Esophagus muscularis mucosa (tissue), 4 donors: ENCODE results near the gene TAF10. TPM values are rescaled to one million over a fixed set of nuclear protein-coding genes. Genes with fewer than 3 reads are reported as not detected.
A peak's percentile ranks its signal among the peaks of the same experiment; 100 is the strongest.

Source experiments
- DNase-seq: peaks from one replicate; pipeline ENCODE4 v3.0.0-alpha.2; 2017; ENCODE audit errors: extremely low spot score
- H3K27ac ChIP-seq, 4 donors: fragments of 200-600 bp; sonication (generic); replicated peaks in 1 of 4; 1 replicate in 3 of 4; 2 replicates in 1 of 4; pipeline ENCODE4 v1.5.1; 2016 to 2019; ENCODE audit warnings: mild to moderate bottlenecking in 1 of 4
- H3K27me3 ChIP-seq, 4 donors: fragments of 200-600 bp; sonication (generic); one replicate each; pipeline versions ENCODE4 v1.5.1 to v1.6.0; 2016 to 2019
- H3K36me3 ChIP-seq, 4 donors: fragments of 200-600 bp; sonication (generic); one replicate each; pipeline ENCODE4 v1.5.1; 2016 to 2019
- H3K4me1 ChIP-seq, 4 donors: fragments of 200-600 bp; sonication (generic); one replicate each; pipeline ENCODE4 v1.5.1; 2016 to 2019
- H3K4me3 ChIP-seq, 4 donors: fragments of 200-600 bp; sonication (generic); 1 replicate in 2 of 4; 2 replicates in 2 of 4; pipeline ENCODE4 v1.5.1; 2016 to 2019; ENCODE audit warnings: mild to moderate bottlenecking in 4 of 4, moderate library complexity in 1 of 4
- H3K9me3 ChIP-seq, 4 donors: fragments of 200-600 bp; sonication (generic); 1 replicate in 3 of 4; 2 replicates in 1 of 4; pipeline ENCODE4 v1.5.1; 2016 to 2019
- EP300 ChIP-seq: sonication (generic); formaldehyde crosslinking; IDR thresholded peaks from one replicate; pipeline ENCODE4 v1.6.1; 2017; ENCODE audit warnings: antibody characterized with exemption
- POLR2A ChIP-seq: fragments of 450-650 bp; IDR thresholded peaks from one replicate; pipeline ENCODE4 v1.6.1; 2017; ENCODE audit warnings: antibody characterized with exemption, moderate library complexity, mild to moderate bottlenecking, low read depth
- POLR2AphosphoS5 ChIP-seq, 2 donors: sonication (generic); formaldehyde crosslinking; IDR thresholded peaks; one replicate each; pipeline ENCODE4 v1.6.1; 2017; ENCODE audit warnings: antibody characterized with exemption in 2 of 2
- WGBS: methylation state at CpG from one replicate; pipeline ENCODE4 v1.1.5; 2018; 5-methylcytosine and 5-hydroxymethylcytosine counted together
- intact Hi-C: fragments of 100-400 bp; cut with DNase I; formaldehyde crosslinking; loops from one replicate; pipeline ENCODE4 v1.15.1; 2023
- total RNA-seq, 4 donors: library from RNA; depleted of rRNA; stranded (reverse); fragments of >200 nt; gene quantifications; one replicate each; pipeline versions ENCODE4 v1.1.0 to v1.2.1, GENCODE V29; 2016
- TF ChIP-seq, protein P1 (sequence below), 3 experiments: fragments of 200-600 bp in 2 of 3; fragments of 450-650 bp in 1 of 3; sonication (generic) in 2 of 3; IDR thresholded peaks; one replicate each; pipeline ENCODE4 v1.5.1; 2017 to 2019; ENCODE audit warnings: antibody characterized with exemption in 3 of 3, mild to moderate bottlenecking in 2 of 3, moderate library complexity in 1 of 3

Gene TAF10
- total RNA-seq, 4 donors from 2014 or later, result 24.2 to 51.1 (median 43.4) TPM

DNA sequence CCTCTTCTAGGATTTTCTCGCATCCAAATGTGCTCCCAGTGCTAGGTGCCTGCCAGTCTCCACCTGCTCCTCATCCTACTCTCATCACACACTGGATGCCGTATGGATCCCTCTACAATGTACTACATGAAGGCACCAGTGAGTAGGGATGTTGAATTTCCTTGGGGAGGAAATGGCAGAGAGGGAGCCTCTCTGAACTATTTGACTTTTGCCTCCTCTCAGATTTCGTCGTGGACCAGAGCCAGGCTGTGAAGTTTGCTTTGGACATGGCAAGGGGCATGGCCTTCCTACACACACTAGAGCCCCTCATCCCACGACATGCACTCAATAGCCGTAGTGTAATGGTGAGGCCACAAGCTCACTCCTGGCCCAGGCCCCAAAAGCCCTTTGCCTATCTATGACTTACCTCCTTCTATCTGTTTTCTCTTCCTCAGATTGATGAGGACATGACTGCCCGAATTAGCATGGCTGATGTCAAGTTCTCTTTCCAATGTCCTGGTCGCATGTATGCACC, 2.5 kb downstream of the TAF10 start:
- peaks cover 30 to 47% (median 42%) of the 10 kb centered on the region in 4 donors for H3K36me3 ChIP-seq
- peak overlapping the region; percentile 97 to 98 (median 98) for H3K27ac ChIP-seq
- TF ChIP-seq POLR2A, result no peak
- TF ChIP-seq EP300, result no peak
- TF ChIP-seq POLR2AphosphoS5 (IDR thresholded peaks at IDR 0.05), result no peak
- TF ChIP-seq, protein P1, sequence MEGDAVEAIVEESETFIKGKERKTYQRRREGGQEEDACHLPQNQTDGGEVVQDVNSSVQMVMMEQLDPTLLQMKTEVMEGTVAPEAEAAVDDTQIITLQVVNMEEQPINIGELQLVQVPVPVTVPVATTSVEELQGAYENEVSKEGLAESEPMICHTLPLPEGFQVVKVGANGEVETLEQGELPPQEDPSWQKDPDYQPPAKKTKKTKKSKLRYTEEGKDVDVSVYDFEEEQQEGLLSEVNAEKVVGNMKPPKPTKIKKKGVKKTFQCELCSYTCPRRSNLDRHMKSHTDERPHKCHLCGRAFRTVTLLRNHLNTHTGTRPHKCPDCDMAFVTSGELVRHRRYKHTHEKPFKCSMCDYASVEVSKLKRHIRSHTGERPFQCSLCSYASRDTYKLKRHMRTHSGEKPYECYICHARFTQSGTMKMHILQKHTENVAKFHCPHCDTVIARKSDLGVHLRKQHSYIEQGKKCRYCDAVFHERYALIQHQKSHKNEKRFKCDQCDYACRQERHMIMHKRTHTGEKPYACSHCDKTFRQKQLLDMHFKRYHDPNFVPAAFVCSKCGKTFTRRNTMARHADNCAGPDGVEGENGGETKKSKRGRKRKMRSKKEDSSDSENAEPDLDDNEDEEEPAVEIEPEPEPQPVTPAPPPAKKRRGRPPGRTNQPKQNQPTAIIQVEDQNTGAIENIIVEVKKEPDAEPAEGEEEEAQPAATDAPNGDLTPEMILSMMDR (IDR thresholded peaks at IDR 0.05), result no peak
- DNase-seq, result no peak
- no peak overlapping the region for H3K4me3 ChIP-seq
- no peaks in the 10 kb centered on the region for H3K9me3 ChIP-seq
- 68% methylated on average over 4 of the region's 8 CpGs for WGBS
- peaks cover 62 to 88% (median 82%) of the 10 kb centered on the region in 4 donors for H3K4me1 ChIP-seq
- intact Hi-C loops, result loop anchor here (10.0 kb wide), 2 partner anchors 135 to 215 kb away; partner anchors contain the start of genes SMPD1 and TRIM3
- no peaks in the 10 kb centered on the region for H3K27me3 ChIP-seq

DNA sequence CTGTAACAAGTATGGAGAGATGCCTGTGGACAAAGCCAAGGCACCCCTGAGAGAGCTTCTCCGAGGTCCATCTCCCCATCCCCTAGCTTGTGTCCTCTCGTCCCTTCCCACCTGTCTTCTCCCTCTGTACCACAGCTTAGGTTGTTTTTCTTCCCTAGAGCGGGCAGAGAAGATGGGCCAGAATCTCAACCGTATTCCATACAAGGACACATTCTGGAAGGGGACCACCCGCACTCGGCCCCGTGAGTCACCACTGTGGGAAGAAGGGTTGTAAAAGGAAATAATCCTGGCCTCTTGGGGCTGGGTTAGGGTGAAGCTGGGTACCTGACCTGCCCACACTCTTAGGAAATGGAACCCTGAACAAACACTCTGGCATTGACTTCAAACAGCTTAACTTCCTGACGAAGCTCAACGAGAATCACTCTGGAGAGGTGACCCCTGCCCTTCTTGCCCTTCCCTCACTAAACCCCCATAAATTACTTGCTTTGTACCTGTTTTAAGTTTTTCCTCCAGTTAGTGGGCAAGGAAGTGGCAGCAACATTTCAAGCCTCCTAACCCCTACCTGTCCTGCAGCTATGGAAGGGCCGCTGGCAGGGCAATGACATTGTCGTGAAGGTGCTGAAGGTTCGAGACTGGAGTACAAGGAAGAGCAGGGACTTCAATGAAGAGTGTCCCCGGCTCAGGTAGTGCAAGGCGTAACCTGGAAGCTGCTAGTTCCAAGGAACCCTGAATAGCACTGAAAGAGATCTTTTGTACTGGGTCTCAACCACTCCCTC, 3.1 kb downstream of the TAF10 start:
- TF ChIP-seq, protein P1 (IDR thresholded peaks at IDR 0.05), result no peak
- peak in 1 of 2 donors; percentile 46 for TF ChIP-seq POLR2AphosphoS5 (IDR thresholded peaks at IDR 0.05)
- peak overlapping the region; percentile 97 to 98 (median 98) for H3K27ac ChIP-seq
- no peaks in the 10 kb centered on the region for H3K27me3 ChIP-seq
- WGBS, result 73% methylated on average over 14 of the region's 14 CpGs
- peak; percentile 62 for DNase-seq
- peaks cover 62 to 88% (median 82%) of the 10 kb centered on the region in 4 donors for H3K4me1 ChIP-seq
- H3K9me3 ChIP-seq, result no peaks in the 10 kb centered on the region
- intact Hi-C loops, result loop anchor here (10.0 kb wide), 2 partner anchors 134 to 214 kb away; partner anchors contain the start of genes SMPD1 and TRIM3
- H3K4me3 ChIP-seq, result no peak overlapping the region
- peaks cover 30 to 40% (median 37%) of the 10 kb centered on the region in 4 donors for H3K36me3 ChIP-seq

DNA sequence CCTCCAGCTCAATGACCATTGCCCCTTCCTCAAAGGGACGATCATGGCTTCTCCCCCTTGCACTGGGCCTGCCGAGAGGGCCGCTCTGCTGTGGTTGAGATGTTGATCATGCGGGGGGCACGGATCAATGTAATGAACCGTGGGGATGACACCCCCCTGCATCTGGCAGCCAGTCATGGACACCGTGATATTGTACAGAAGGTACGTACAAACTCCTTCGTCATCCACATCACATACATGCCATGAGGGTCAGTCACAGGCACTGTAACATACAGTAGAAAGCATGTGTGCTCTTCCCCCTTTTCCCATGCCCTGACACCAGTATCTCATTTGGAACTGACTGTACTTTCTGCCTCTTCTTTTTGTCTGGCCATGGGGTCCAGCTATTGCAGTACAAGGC, 4.0 kb downstream of the TAF10 start:
- TF ChIP-seq, protein P1 (IDR thresholded peaks at IDR 0.05), result no peak
- TF ChIP-seq EP300 (no peak), POLR2AphosphoS5 (IDR thresholded peaks at IDR 0.05) (no peak), POLR2A (no peak)
- Histone ChIP-seq H3K4me1 (peaks cover 59 to 79% (median 74%) of the 10 kb centered on the region in 4 donors), H3K4me3 (peak overlapping the region in 2 of 4 donors; percentile 80 to 92), H3K36me3 (peaks cover 30 to 40% (median 36%) of the 10 kb centered on the region in 4 donors), H3K27me3 (no peaks in the 10 kb centered on the region), H3K27ac (peak overlapping the region; percentile 97 to 98 (median 98)), H3K9me3 (no peaks in the 10 kb centered on the region)
- no peak for DNase-seq
- 82% methylated on average over 9 of the region's 9 CpGs for WGBS
- intact Hi-C loops, result loop anchor here (10.0 kb wide), 2 partner anchors 133 to 213 kb away; partner anchors contain the start of genes SMPD1 and TRIM3

DNA sequence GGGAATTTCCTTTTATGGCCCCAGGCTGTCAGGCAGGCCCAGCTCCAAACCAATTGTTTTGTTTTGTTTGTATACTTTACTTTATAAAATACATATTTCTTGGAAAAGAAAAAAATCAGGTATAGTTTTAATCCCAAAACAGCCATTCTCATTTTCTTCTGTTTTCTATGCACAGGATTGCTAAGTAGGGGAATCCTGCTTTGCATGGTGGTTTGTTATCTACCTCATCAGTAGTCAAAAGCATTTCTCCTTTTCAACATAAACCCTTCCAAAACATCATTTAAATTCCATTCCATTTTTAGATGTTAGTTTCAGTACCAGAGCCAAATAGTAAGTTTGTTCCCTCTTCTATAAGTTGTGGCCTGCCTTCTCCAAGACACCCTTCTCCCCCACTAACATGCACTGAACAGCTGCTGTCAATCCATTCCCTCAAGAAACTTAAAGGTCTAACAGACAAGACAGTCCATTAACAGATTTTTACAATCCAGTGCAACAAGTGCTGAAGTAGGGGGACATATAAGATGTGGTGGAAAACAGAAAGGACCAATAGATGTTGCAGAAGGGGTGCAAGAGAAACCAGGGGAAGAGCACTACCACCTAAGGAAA, 4.7 kb downstream of the TAF10 start:
- Histone ChIP-seq H3K4me1 (peaks cover 61 to 79% (median 76%) of the 10 kb centered on the region in 4 donors), H3K27ac (peak overlapping the region; percentile 97 to 98 (median 98)), H3K4me3 (peak overlapping the region; percentile 80 to 99 (median 86)), H3K9me3 (no peaks in the 10 kb centered on the region), H3K27me3 (no peaks in the 10 kb centered on the region), H3K36me3 (peaks cover 30 to 40% (median 36%) of the 10 kb centered on the region in 4 donors)
- intact Hi-C loops, result loop anchor here (10.0 kb wide), 2 partner anchors 132 to 212 kb away; partner anchors contain the start of genes SMPD1 and TRIM3
- TF ChIP-seq POLR2AphosphoS5 (IDR thresholded peaks at IDR 0.05) (no peak), POLR2A (no peak), EP300 (no peak)
- TF ChIP-seq, protein P1 (IDR thresholded peaks at IDR 0.05), result no peak
- DNase-seq, result peak; percentile 12
